ENCODE results near the gene CCL16. TPM values are rescaled to one million over a fixed set of nuclear protein-coding genes. Genes with fewer than 3 reads are reported as not detected.

The CCL16 gene
- total and polyA plus RNA-seq, 2 of the 4 experiments (the other 2 are of a cell fraction), result not detected

- no peak for TF ChIP-seq RAD21 (IDR thresholded peaks at IDR 0.05; ENCODE audit: low read length)
- H3K27me3 ChIP-seq (ENCODE audit: control insufficient read depth, insufficient read depth, low read length), result no peaks in the 10 kb centered on the region
- H3K36me3 ChIP-seq (ENCODE audit: control insufficient read depth, insufficient read depth, low read length), result no peaks in the 10 kb centered on the region
- H2AK5ac ChIP-seq (ENCODE audit: low read depth, low read length), result no peak overlapping the region
- no peak overlapping the region for H4K5ac ChIP-seq (ENCODE audit: low read depth, low read length)
- H3K9me1 ChIP-seq (ENCODE audit: insufficient read depth, low read length), result no peaks in the 10 kb centered on the region
- H2BK15ac ChIP-seq (ENCODE audit: low read depth, low read length), result no peak overlapping the region
- no peak overlapping the region for H3K4ac ChIP-seq (ENCODE audit: low read depth, low read length)
- no peak overlapping the region for H3K23ac ChIP-seq (ENCODE audit: low read depth, low read length)
- no peaks in the 10 kb centered on the region for H4K20me1 ChIP-seq (ENCODE audit: insufficient read depth, low read length)
- H3K18ac ChIP-seq (ENCODE audit: low read depth, low read length), result no peak overlapping the region
- H2AFZ ChIP-seq (replicated peaks; ENCODE audit: low read length, poor library complexity), result no peak overlapping the region
- H3K27ac ChIP-seq (ENCODE audit: insufficient read depth, low read length), result no peak overlapping the region
- H3K79me1 ChIP-seq (ENCODE audit: low read depth in 1 of 2, low read length in 2 of 2), result no peaks in the 10 kb centered on the region
- intact Hi-C loops (cut with micrococcal nuclease) (no loop called here), in situ Hi-C loops (cut with MboI; ENCODE audit: low sequenced_read_pairs) (no loop called here), dilution Hi-C loops (cut with HindIII; ENCODE audit: low sequenced_read_pairs, unreplicated experiment) (no loop called here)
- no peak overlapping the region for H4K8ac ChIP-seq (ENCODE audit: low read depth in 2 of 2, low read length in 2 of 2)
- H2BK5ac ChIP-seq (ENCODE audit: low read depth, low read length, poor library complexity, severe bottlenecking), result no peak overlapping the region
- no peak overlapping the region for H4K91ac ChIP-seq (ENCODE audit: insufficient read depth, low read depth, low read length)
- H3K14ac ChIP-seq (replicated peaks; ENCODE audit: low read depth, low read length), result no peak overlapping the region
- BruUV-seq (replicated peaks), result no TSS peak
- no peak overlapping the region for H3K9ac ChIP-seq (ENCODE audit: low read depth, low read length)
- H3K9me3 ChIP-seq (ENCODE audit: control insufficient read depth, insufficient read depth, low read length), result no peaks in the 10 kb centered on the region
- DNase-seq, result no peak
- no peak overlapping the region for H3K56ac ChIP-seq (ENCODE audit: extremely low read depth, insufficient read depth, low read length)
- WGBS, 2 experiments (ENCODE audit: extremely low coverage in 2 of 2, insufficient read length in 1 of 2), result no CpG with 5 or more reads among the region's 1 CpG
- no peak for ATAC-seq (ENCODE audit: low read depth)
- H2AK9ac ChIP-seq (replicated peaks; ENCODE audit: low read depth, low read length, poor library complexity), result no peak overlapping the region
- no peak overlapping the region for H3K4me3 ChIP-seq (ENCODE audit: insufficient read depth, low read depth, low read length)
- ChIA-PET POLR2A (ENCODE audit: unreplicated experiment) (no interaction called here), CTCF (no interaction called here)
- H3K4me1 ChIP-seq (ENCODE audit: control insufficient read depth, insufficient read depth, low read length), result no peaks in the 10 kb centered on the region
- no peak overlapping the region for H3K4me2 ChIP-seq (ENCODE audit: low read depth, low read length)
- H2BK20ac ChIP-seq (ENCODE audit: low read depth, low read length), result no peak overlapping the region
- no peak overlapping the region for H2BK120ac ChIP-seq (ENCODE audit: low read depth, low read length)
These were observed 49.7 kb upstream of the CCL16 start for GRCh38 chr17:36030956-36031355.
